Embryonic facial prominence (tissue), 1 donor: ENCODE measurements around the gene GPR50.

Experiments used
- DNase-seq: peaks from one replicate; pipeline ENCODE4 v3.0.0-alpha.2; 2016; ENCODE audit errors: extremely low spot score

GPR50 gene

DNA sequence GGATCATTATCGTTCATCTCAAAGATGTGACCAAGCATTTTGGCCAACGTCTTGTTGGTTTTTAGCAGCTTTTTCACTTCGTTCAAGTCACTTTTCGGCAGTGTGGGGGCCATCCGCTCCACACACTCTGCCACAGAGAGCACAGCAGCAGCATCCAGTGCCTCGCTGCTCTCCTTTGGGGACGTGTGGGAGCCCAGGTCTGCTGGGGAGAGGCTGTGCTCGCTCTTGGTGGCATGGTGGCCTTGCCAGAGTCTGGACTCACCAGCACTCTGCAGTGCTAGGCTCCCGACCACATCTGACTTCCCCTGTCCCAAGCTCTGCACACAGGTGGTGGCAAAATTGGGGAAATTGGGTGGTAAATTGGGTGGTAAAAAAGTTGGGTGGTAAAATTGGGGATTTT is 50.6 kb downstream of the GPR50 start:
- DNase-seq: no peak

- no peak for DNase-seq
These were observed 51.2 kb downstream of the GPR50 start for GRCh38 chrX:151227627-151228026.

GRCh38 chrX:151228935-151229334 is 52.6 kb downstream of the GPR50 start:
- no peak for DNase-seq
